Ectodermal cell (in vitro differentiated cells): ENCODE measurements around the gene SNTA1.
"Not testable (repeated sequence)": the region's sequence is repeated elsewhere in the genome, so short reads cannot be mapped to it uniquely, and the experiment has no call there.

Experiments used
- H3K27ac ChIP-seq: 2 replicates; pipeline ENCODE4 v1.7.0; 2013; ENCODE audit warnings: mild to moderate bottlenecking, low read depth, low read length; ENCODE audit not compliant: insufficient read depth, poor library complexity, severe bottlenecking
- H3K27me3 ChIP-seq: 2 replicates; pipeline ENCODE4 v1.7.0; 2013; ENCODE audit warnings: mild to moderate bottlenecking, low read length; ENCODE audit not compliant: insufficient read depth, control insufficient read depth, poor library complexity, severe bottlenecking
- H3K36me3 ChIP-seq: one replicate; pipeline ENCODE4 v1.7.0; 2013; ENCODE audit warnings: low read length; ENCODE audit not compliant: control insufficient read depth, insufficient read depth
- H3K4me1 ChIP-seq: one replicate; pipeline ENCODE4 v1.7.0; 2013; ENCODE audit warnings: low read length; ENCODE audit not compliant: control insufficient read depth, insufficient read depth
- H3K4me3 ChIP-seq: 2 replicates; pipeline ENCODE4 v1.7.0; 2013; ENCODE audit warnings: low read depth, low read length, control low read depth; ENCODE audit not compliant: insufficient read depth
- H3K9me3 ChIP-seq: 2 replicates; pipeline ENCODE4 v1.7.0; 2013; ENCODE audit warnings: mild to moderate bottlenecking, low read length, moderate library complexity; ENCODE audit not compliant: control insufficient read depth
- WGBS, 2 experiments: methylation state at CpG; one replicate each; pipeline ENCODE4 v1.1.7; 2013; ENCODE audit warnings: missing lambda C conversion rate in 2 of 2; 5-methylcytosine and 5-hydroxymethylcytosine counted together

SNTA1 gene

DNA sequence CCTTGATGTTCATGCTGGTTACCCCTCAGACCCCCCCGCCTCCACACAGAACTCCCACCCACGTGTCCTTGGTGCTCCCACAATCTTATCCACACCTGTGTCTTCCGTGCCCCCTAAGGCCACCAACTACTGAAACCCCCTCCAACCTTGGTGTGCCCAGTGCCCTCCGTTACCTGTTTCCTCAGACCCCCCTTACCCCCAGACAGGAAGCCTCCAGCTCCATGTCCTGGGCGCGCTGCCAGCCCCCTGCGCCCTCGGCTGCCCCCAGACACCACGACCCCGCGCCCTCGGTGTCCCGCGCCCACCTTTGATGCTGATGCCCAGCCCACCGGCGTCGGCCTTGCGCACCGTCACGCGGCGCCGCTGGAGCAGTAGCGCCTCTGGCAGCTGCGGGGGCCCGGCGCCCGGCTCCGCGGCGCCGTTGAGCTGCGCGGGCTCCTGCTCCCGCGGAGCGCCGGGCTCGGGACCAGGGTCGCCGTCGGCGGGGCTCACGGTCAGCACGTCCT lies 504 bp downstream of the SNTA1 start:
- no peak overlapping the region for H3K27ac ChIP-seq
- 3 to 4% methylated on average over 45 of the region's 45 CpGs for WGBS, 2 experiments

DNA sequence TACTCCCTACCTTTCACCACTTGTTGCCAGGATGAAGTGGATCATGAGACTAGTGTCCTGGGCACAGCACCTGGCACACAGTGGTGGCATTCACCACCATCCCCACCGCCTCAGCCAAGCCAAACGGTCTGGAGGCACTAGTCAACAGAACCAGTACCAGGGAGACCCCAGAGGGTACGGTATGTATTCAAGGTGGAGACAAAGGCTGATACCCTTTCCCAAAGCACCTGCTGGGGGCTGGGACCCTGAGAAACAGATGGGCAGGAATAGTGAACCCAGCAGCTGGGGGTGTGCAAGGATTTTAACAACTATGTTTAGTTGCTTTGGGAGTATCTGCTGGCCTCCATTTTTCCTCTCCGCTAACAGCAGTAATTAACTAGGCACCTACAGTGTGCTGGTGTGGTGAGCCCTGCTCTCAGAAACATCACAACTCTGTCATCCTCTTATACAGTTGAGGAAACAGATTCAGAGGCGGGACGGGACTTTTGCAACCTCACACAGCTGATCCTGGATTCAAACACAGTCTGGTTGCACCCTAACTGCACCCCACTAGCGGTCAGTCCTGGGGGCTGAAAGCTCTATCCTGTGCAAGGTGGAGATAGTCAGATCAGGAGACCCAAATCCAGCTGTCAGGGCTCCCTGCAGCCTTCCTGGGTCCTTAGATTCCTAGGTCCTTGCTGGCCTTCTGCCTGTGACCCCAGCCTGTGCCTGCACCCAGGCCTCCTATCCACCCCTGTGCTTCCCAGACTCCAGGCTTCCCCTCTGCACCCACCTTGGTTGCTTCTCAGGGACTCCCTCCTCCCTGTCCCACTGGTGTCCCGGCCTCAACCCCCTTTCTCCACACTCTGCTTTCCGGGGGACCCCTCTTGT lies 1.2 kb downstream of the SNTA1 start:
- Histone ChIP-seq H3K9me3 (no peaks in the 10 kb centered on the region), H3K36me3 (no peaks in the 10 kb centered on the region), H3K4me3 (peak overlapping the region; percentile 42), H3K4me1 (no peaks in the 10 kb centered on the region), H3K27ac (no peak overlapping the region), H3K27me3 (peaks cover 30% of the 10 kb centered on the region)
- WGBS, 2 experiments, result 84 to 90% methylated on average over 9 of the region's 9 CpGs

More for the DNA sequence above, 504 bp downstream of the SNTA1 start:
- Histone ChIP-seq H3K4me3 (peak overlapping the region; percentile 42), H3K36me3 (no peaks in the 10 kb centered on the region), H3K9me3 (no peaks in the 10 kb centered on the region), H3K4me1 (no peaks in the 10 kb centered on the region), H3K27me3 (peaks cover 30% of the 10 kb centered on the region)

DNA sequence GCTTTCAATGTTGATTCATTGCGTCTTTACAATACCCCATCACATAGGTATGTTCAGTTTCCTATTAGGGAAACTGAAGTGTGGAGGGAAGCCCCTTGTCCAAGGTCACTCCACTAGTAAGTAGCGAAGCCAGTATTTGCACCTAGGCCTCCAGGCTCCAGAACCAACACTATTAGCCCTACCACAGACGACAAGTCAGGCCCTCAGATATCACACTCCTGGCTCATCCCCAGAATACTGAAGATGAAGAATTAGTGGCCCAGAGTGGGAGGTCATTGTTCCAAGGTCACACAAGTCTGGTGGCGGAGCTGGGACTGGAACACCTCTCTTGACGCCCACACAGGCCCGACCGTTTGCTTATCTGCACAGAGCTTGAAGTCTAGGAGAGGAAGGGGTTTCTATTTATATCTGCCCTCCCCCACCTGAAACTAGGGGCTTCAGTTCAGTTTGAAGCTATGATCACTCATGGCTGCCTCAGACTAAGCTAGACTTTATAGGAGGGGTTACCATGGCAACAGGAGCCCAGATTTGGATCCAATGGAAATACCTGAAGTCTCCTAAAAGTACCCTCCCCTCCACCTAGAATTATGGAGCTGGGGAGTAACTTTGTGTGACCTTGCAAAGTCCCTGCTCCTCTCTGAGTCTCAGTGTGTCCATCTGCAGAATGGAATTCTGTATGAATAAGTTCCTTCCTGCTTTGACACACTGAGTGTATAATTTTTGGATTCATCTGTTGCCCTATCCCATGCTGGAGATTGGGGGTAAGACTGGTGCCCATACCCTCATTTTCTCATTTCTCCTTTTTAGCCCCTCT lies 2.2 kb downstream of the SNTA1 start:
- peaks cover 30% of the 10 kb centered on the region for H3K27me3 ChIP-seq
- H3K27ac ChIP-seq, result no peak overlapping the region
- no peaks in the 10 kb centered on the region for H3K36me3 ChIP-seq
- H3K4me3 ChIP-seq, result no peak overlapping the region
- no peaks in the 10 kb centered on the region for H3K9me3 ChIP-seq
- WGBS, 2 experiments, result 91 to 99% methylated on average over 7 of the region's 7 CpGs
- no peaks in the 10 kb centered on the region for H3K4me1 ChIP-seq

DNA sequence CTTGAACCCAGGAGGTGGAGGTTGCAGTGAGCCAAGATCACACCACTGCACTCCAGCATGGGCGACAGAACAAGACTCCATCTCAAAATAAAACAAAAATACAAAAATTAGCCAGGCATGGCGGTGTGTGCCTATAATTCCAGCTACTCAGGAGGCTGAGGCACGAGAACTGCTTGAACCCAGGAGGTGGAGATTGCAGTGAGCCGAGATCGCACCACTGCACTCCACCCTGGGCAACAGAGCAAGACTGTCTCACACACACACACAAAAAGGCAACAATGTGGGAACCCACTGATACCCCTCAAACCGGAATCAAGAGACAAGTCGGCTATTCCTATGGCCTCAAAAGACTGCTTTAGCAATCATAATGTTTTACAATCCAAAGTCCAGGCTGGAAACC lies 3.0 kb downstream of the SNTA1 start:
- 88 to 92% methylated on average over 7 of the region's 7 CpGs for WGBS, 2 experiments
- H3K9me3 ChIP-seq, H3K27ac ChIP-seq, H3K36me3 ChIP-seq, H3K4me3 ChIP-seq, H3K4me1 ChIP-seq: not testable (repeated sequence)
- peaks cover 30% of the 10 kb centered on the region for H3K27me3 ChIP-seq

DNA sequence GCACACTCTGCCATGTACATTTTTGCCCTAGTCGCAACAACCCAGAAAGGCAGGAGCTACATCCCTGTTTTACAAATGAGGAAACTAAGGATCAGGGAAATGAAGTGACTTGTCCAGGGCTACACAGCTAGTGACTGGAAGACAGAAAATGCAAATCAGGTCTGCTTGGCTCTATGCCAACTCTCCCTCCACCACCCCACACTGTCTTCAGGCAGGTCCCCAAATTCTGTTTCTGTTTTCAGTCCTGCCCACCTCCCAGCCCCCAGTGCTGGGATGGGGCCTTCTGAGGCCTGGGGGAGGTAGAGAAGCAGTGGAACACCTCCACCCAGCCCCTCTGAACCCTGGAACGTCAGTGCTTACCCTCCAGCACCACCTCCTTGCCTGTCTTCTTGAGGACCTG lies 5.1 kb downstream of the SNTA1 start:
- H3K4me3 ChIP-seq, result no peak overlapping the region
- WGBS, 2 experiments, result 90 to 91% methylated on average over 2 of the region's 2 CpGs
- no peak overlapping the region for H3K27ac ChIP-seq
- H3K9me3 ChIP-seq, result no peaks in the 10 kb centered on the region
- H3K4me1 ChIP-seq, result no peaks in the 10 kb centered on the region
- H3K27me3 ChIP-seq, result peaks cover 19% of the 10 kb centered on the region
- no peaks in the 10 kb centered on the region for H3K36me3 ChIP-seq

DNA sequence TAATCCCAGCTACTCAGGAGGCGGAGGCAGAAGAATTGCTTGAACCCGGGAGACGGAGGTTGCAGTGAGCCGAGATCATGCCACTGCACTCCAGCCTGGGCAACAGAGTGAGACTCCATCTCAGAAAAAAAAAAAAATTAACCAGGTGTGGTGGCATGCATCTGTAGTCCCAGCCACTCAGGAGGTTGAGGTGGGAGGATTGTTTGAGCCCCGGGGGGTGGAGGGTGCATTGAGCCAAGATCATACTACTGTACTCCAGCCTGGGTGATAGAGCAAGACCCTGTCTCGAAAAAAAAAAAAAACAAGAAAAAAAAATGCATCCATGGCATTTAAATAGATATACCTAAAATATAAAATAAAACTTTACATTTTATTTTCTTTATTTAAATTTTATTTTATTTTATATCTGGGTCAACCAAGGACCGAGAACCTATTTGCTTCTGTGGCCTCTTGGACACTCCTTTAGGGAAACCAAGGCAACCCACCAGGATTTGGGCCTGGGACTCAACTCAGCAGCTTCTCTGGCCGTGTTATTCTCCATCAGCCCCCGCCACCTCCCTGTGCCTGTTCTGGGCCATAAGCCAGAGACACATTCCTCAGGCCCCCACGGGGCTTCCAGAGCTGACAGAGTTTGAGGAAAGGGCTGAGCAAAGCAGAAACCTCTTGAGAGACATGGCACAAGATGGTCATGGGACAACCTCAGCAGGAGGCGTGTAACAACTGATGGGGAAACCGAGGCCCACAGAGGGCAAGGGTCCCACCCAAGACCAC lies 6.2 kb downstream of the SNTA1 start:
- Histone ChIP-seq H3K27me3 (peaks cover 8% of the 10 kb centered on the region), H3K4me3 (no peak overlapping the region), H3K27ac (no peak overlapping the region), H3K4me1 (no peaks in the 10 kb centered on the region), H3K36me3 (no peaks in the 10 kb centered on the region), H3K9me3 (no peaks in the 10 kb centered on the region)
- WGBS, 2 experiments, result 94 to 95% methylated on average over 11 of the region's 12 CpGs

DNA sequence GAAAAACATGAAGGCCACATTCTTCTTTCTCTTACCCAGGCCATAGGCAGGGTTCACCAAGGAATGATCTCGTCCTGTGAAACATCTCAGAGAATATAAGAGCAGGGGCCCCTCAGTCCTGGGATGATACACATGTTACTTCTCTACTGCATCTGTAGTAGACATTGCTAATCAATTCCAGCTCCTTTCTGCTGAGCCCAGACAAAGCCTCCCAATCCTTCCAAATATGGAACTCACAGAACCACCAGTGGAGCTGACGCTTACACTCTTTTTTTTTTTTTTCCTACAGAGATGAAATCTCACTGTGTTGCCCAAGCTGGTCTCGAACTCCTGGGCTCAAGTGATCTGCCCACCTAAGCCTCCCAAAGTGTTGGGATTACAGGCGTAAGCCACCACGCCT lies 9.1 kb downstream of the SNTA1 start:
- no peaks in the 10 kb centered on the region for H3K36me3 ChIP-seq
- no peak overlapping the region for H3K27ac ChIP-seq
- 92 to 93% methylated on average over 5 of the region's 5 CpGs for WGBS, 2 experiments
- H3K4me1 ChIP-seq, result no peaks in the 10 kb centered on the region
- H3K9me3 ChIP-seq, result no peaks in the 10 kb centered on the region
- no peak overlapping the region for H3K4me3 ChIP-seq
- no peaks in the 10 kb centered on the region for H3K27me3 ChIP-seq

DNA sequence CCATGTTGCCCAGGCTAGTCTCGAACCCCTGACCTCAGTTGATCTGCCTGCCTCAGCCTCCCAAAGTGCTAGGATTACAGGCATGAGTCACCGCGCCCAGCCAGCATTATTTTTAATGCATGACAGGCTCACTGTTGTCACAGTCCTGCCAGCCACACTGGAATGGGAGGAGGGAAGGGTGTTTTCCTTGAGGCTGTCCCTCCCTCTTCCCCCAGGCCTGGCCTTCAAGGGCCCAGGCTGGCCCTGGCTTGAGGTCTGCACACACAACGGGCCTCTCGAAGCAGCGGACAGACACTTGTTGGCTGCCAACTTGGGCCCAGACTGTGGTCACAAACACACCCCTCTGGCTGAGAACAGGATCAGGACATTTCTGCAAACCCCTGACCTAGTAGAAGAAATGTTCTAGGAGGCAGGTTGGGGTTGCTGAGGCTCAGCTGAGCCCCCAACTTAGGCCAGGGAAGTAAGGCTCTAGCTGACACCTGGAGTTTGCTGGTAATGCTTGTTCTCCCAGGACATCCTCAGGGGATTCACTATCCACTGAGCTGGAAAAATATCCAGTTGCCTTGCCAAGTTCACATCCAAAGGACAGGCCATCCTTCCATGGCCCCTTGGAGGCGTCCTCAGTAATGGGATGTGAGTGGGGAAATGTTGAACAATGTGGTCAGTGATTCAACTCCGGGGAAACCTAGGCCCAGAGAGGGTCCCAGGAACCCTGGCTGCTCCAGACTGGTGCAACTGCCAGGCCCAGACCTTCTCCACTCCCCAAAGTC lies 9.9 kb downstream of the SNTA1 start:
- 92 to 95% methylated on average over 8 of the region's 8 CpGs for WGBS, 2 experiments
- Histone ChIP-seq H3K4me1 (no peaks in the 10 kb centered on the region), H3K27ac (no peak overlapping the region), H3K4me3 (no peak overlapping the region), H3K27me3 (no peaks in the 10 kb centered on the region), H3K36me3 (no peaks in the 10 kb centered on the region), H3K9me3 (no peaks in the 10 kb centered on the region)

DNA sequence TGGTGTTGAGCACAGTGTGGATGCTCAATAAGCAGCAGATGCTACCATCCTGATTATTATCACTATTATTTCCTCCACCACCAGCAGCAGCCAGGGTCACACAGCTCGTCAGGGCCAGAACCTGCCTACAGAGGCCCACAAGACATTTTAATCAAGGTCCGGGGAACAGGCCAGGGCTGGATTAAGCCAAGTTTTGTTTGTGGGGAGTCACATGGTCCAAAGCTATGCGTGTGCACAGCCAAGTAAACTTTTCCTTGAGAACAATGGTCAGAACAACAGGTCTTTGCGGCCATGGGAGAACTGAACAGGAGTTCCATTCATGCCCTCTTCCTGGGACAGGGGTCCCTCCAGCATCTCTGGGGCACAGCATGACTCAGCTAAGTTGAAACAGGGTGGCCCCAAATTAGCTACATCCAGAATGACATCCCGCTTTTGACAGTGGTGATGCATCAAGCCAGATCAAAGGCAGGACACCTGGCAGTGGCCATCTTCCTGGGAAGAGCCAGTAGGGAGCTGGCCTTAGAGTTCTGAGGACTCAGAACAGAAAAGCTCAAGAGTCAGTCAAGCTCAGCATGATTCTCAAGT lies 11.7 kb downstream of the SNTA1 start:
- Histone ChIP-seq H3K27me3 (no peaks in the 10 kb centered on the region), H3K9me3 (no peaks in the 10 kb centered on the region), H3K27ac (no peak overlapping the region), H3K4me1 (no peaks in the 10 kb centered on the region), H3K36me3 (no peaks in the 10 kb centered on the region), H3K4me3 (no peak overlapping the region)
- 90 to 92% methylated on average over 5 of the region's 5 CpGs for WGBS, 2 experiments
